Gastroesophageal sphincter (tissue), 4 donors: Measurements from ENCODE around the gene CAMK1D. TPM values are rescaled to one million over a fixed set of nuclear protein-coding genes. Genes with fewer than 3 reads are reported as not detected.

ENCODE experiments used
- ATAC-seq: fragments of 150-250 bp; one replicate; pipeline ENCODE4 v1.9.1; 2016; ENCODE audit warnings: mild to moderate bottlenecking, moderate library complexity
- H3K27ac ChIP-seq, 4 donors: fragments of 200-600 bp; sonication (generic) in 3 of 4; 1 replicate in 3 of 4; 2 replicates in 1 of 4; pipeline ENCODE4 v1.5.1; 2016 to 2019
- H3K27me3 ChIP-seq: fragments of 200-600 bp; sonication (generic); one replicate; pipeline ENCODE4 v1.5.1; 2019
- H3K36me3 ChIP-seq, 2 donors: fragments of 200-600 bp; sonication (generic); one replicate each; pipeline ENCODE4 v1.5.1; 2019; ENCODE audit warnings: control low read depth in 1 of 2
- H3K4me1 ChIP-seq, 3 donors: fragments of 200-600 bp; sonication (generic); 1 replicate in 2 of 3; 2 replicates in 1 of 3; pipeline ENCODE4 v1.5.1; 2016 to 2019; ENCODE audit warnings: control low read depth in 2 of 3
- H3K4me3 ChIP-seq, 2 donors: fragments of 200-600 bp; sonication (generic); one replicate each; pipeline ENCODE4 v1.5.1; 2019; ENCODE audit warnings: mild to moderate bottlenecking in 1 of 2, moderate library complexity in 1 of 2
- H3K9me3 ChIP-seq, 3 donors: fragments of 200-600 bp; sonication (generic); one replicate each; pipeline ENCODE4 v1.5.1; 2017 to 2019; ENCODE audit warnings: control low read depth in 2 of 3
- CTCF ChIP-seq, 4 experiments: fragments of 200-600 bp in 2 of 4; fragments of 450-650 bp in 2 of 4; sonication (generic) in 1 of 4; IDR thresholded peaks; one replicate each; pipeline ENCODE4 v1.5.1; 2017 to 2019; ENCODE audit warnings: antibody characterized with exemption in 4 of 4, mild to moderate bottlenecking in 2 of 4, moderate library complexity in 2 of 4
- EP300 ChIP-seq: sonication (generic); formaldehyde crosslinking; IDR thresholded peaks from one replicate; pipeline ENCODE4 v1.6.1; 2017; ENCODE audit warnings: antibody characterized with exemption, mild to moderate bottlenecking
- POLR2A ChIP-seq, 2 donors: fragments of 450-650 bp; IDR thresholded peaks; one replicate each; pipeline ENCODE4 v1.6.1; 2017; ENCODE audit warnings: antibody characterized with exemption in 2 of 2, mild to moderate bottlenecking in 2 of 2, moderate library complexity in 1 of 2
- POLR2AphosphoS5 ChIP-seq: sonication (generic); formaldehyde crosslinking; IDR thresholded peaks from one replicate; pipeline ENCODE4 v1.6.1; 2017; ENCODE audit warnings: antibody characterized with exemption
- WGBS, 2 donors: methylation state at CpG; one replicate each; pipeline ENCODE4 v1.1.5; 2018; ENCODE audit warnings: low coverage in 1 of 2; 5-methylcytosine and 5-hydroxymethylcytosine counted together
- total RNA-seq, 4 donors: library from RNA; depleted of rRNA; stranded (reverse); fragments of >200 nt; gene quantifications; one replicate each; pipeline ENCODE4 v1.1.0, GENCODE V29; 2016

The CAMK1D gene
- total RNA-seq, 4 donors from 2014 or later, result 11.6 to 18.3 (median 15.3) TPM

DNA sequence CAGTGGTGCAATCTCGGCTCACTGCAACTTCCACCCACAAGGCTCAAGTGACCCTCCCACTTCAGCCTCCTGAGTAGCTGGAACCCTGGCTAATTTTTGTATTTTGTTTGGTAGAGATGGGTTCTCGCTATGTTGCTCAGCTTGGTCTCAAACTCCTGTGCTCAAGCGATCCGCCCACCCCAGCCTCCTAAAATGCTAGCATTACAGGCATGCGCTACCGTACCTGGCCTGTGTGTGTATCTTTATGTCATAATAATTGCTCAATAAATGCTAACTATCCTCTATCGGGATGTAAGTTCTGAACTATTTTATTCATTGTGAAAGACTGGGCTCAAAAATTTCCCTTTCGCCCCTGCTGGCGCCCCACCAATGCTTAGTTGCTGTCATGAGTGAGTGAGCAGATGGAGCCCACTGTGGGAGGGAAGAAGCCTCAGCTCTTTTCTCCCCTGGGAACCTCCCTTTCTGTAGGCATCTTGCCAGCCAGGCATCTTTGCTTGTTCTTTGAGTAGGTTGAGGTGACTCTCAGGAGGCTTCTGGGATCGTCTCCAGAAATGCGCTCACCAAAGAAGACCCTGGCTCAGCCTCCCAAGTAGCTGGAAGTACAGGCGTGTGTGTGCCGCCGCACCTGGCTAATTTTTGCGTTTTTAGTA lies 38.3 kb downstream of the CAMK1D start:
- no peak for ATAC-seq
- Histone ChIP-seq H3K36me3 (no peaks in the 10 kb centered on the region), H3K27ac (no peak overlapping the region), H3K4me1 (peaks cover 3 to 44% (median 8%) of the 10 kb centered on the region in 3 donors), H3K4me3 (no peak overlapping the region), H3K27me3 (no peaks in the 10 kb centered on the region), H3K9me3 (no peaks in the 10 kb centered on the region)
- WGBS, 2 donors, result 89 to 100% methylated on average over 3 to 14 of the region's 15 CpGs
- TF ChIP-seq EP300, result no peak
- TF ChIP-seq POLR2AphosphoS5, result no peak
- no peak for TF ChIP-seq CTCF (IDR thresholded peaks at IDR 0.05)
- no peak for TF ChIP-seq POLR2A (IDR thresholded peaks at IDR 0.05)

DNA sequence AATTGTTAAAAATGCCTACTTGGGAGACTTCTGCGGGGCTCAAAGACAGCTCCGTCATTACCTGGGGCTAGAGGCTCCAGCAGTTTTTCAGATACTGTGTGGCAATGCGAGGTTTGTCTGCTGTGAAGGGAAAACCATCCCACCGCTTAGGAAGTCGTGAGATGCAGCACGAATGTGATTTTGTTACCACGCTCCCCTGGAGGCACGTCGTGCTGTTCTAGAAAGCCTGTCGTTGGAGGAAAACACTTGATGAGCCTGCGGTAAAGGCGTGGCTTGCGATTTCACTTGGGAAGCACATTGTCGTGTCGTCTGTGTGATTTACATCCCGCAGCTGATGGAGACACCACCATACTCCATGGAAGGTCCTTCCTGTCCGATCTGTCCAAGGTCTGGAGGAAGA lies 39.3 kb downstream of the CAMK1D start:
- no peak for ATAC-seq
- no peak overlapping the region for H3K4me3 ChIP-seq
- peak overlapping the region in 2 of 4 donors; percentile 44 to 53 for H3K27ac ChIP-seq
- TF ChIP-seq POLR2A (IDR thresholded peaks at IDR 0.05) (no peak), EP300 (no peak), POLR2AphosphoS5 (no peak), CTCF (IDR thresholded peaks at IDR 0.05) (no peak)
- H3K9me3 ChIP-seq, result no peaks in the 10 kb centered on the region
- 93 to 96% methylated on average over 14 to 17 of the region's 17 CpGs for WGBS, 2 donors
- H3K36me3 ChIP-seq, result no peaks in the 10 kb centered on the region
- H3K4me1 ChIP-seq, result peaks cover 3 to 40% (median 8%) of the 10 kb centered on the region in 3 donors
- H3K27me3 ChIP-seq, result no peaks in the 10 kb centered on the region

GRCh38 chr10:12389154-12389734 lies 39.9 kb downstream of the CAMK1D start:
- Histone ChIP-seq H3K4me1 (peaks cover 3 to 40% (median 8%) of the 10 kb centered on the region in 3 donors), H3K4me3 (no peak overlapping the region), H3K27me3 (no peaks in the 10 kb centered on the region), H3K9me3 (no peaks in the 10 kb centered on the region), H3K27ac (peak overlapping the region in 3 of 4 donors; percentile 44 to 55 (median 53)), H3K36me3 (no peaks in the 10 kb centered on the region)
- 16 to 34% methylated on average over 8 to 9 of the region's 17 CpGs for WGBS, 2 donors
- TF ChIP-seq POLR2AphosphoS5 (peak; percentile 41), EP300 (no peak), CTCF (IDR thresholded peaks at IDR 0.05) (no peak), POLR2A (IDR thresholded peaks at IDR 0.05) (no peak)
- ATAC-seq, result no peak

DNA sequence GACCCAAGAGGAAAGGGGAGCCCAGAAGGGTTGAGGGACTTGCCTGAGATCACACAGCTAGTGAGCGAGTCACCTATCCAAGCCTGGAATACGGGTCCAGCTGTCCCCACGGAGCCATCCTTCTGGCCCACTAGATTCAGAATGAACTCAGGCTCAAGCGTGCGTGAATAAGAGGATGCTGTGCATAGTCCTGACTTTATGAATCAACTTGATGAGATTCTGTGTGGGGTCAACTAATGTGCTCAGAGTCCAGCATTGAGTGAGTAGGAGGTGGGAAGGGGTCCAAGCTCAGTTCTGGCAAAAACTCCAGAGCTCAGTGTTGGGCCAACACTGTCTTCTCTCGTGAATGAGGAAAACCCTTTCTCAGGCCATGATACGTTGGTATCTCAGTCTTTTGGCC lies 41.4 kb downstream of the CAMK1D start:
- no peaks in the 10 kb centered on the region for H3K36me3 ChIP-seq
- H3K27ac ChIP-seq, result peak overlapping the region; percentile 1 to 53 (median 40)
- no peaks in the 10 kb centered on the region for H3K9me3 ChIP-seq
- TF ChIP-seq POLR2AphosphoS5 (peak; percentile 41), CTCF (IDR thresholded peaks at IDR 0.05) (no peak), POLR2A (IDR thresholded peaks at IDR 0.05) (no peak), EP300 (no peak)
- no peaks in the 10 kb centered on the region for H3K27me3 ChIP-seq
- peak; percentile 39 for ATAC-seq
- no peak overlapping the region for H3K4me3 ChIP-seq
- WGBS, 2 donors, result 6 to 26% methylated on average over 2 to 7 of the region's 7 CpGs
- H3K4me1 ChIP-seq, result peaks cover 3 to 40% (median 8%) of the 10 kb centered on the region in 3 donors

DNA sequence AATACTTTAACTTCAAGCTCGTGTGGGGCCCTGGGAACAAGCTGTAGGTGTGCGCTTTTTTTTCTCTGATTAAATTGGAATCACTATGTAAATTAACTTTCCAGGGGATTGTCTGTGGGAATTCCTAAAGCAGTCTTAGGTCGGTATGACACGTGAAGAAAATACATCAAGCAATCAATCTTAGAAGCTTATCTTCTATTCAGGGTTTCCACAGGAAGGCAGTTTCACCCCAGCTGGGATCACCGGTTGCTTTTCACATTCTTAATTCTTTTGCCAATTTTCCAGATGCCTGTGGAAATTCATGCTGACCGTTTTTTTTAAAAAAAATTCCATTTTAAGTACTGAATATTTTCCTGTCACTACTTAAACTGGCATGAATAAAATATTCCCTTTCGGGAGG lies 41.9 kb downstream of the CAMK1D start:
- no peaks in the 10 kb centered on the region for H3K27me3 ChIP-seq
- ATAC-seq, result no peak
- H3K4me1 ChIP-seq, result peaks cover 3 to 42% (median 8%) of the 10 kb centered on the region in 3 donors
- no peak for TF ChIP-seq POLR2AphosphoS5
- TF ChIP-seq EP300, result no peak
- TF ChIP-seq POLR2A (IDR thresholded peaks at IDR 0.05), result no peak
- no peak for TF ChIP-seq CTCF (IDR thresholded peaks at IDR 0.05)
- no peaks in the 10 kb centered on the region for H3K9me3 ChIP-seq
- H3K4me3 ChIP-seq, result no peak overlapping the region
- no peaks in the 10 kb centered on the region for H3K36me3 ChIP-seq
- peak overlapping the region in 3 of 4 donors; percentile 38 to 53 (median 43) for H3K27ac ChIP-seq
- 21 to 29% methylated on average over 7 of the region's 7 CpGs for WGBS, 2 donors
